Memory B cell (primary cell): ENCODE measurements around the gene PRPF40A.
A peak's percentile ranks its signal among the peaks of the same experiment; 100 is the strongest.
"Not testable (repeated sequence)": the region's sequence is repeated elsewhere in the genome, so short reads cannot be mapped to it uniquely, and the experiment has no call there.

Experiments
- ATAC-seq: fragments of 150-1000 bp; cut with Tn5 transposase; 2 replicates; pipeline ENCODE4 v1.10.0; 2021; ENCODE audit warnings: low read depth, mild to moderate bottlenecking, moderate library complexity
- DNase-seq, 2 donors: peaks; one replicate each; pipeline ENCODE4 v3.0.0; 2022; ENCODE audit warnings: low spot score in 2 of 2
- H3K27ac Mint-ChIP-seq: one replicate; pipeline ENCODE4 v1.8.0; 2022; ENCODE audit warnings: mild to moderate bottlenecking, moderate library complexity, mixed read lengths
- H3K27me3 Mint-ChIP-seq: one replicate; pipeline ENCODE4 v1.8.0; 2022; ENCODE audit warnings: mixed read lengths
- H3K36me3 Mint-ChIP-seq: one replicate; pipeline ENCODE4 v1.8.0; 2022; ENCODE audit warnings: mild to moderate bottlenecking, mixed read lengths
- H3K4me1 Mint-ChIP-seq: one replicate; pipeline ENCODE4 v1.8.0; 2022; ENCODE audit warnings: mixed read lengths
- H3K4me3 Mint-ChIP-seq: one replicate; pipeline ENCODE4 v1.8.0; 2022; ENCODE audit warnings: mild to moderate bottlenecking, moderate library complexity, mixed read lengths
- H3K9me3 Mint-ChIP-seq: one replicate; pipeline ENCODE4 v1.8.0; 2022; ENCODE audit warnings: mixed read lengths

The PRPF40A gene

GRCh38 chr2:152717228-152718075 lies at the start of gene PRPF40A:
Gene PRPF40A, minus strand, starts transcription at chr2:152717461. Its CDS starts 22 bp downstream, at chr2:152717439.
- peaks cover 9% of the 10 kb centered on the region for H3K36me3 Mint-ChIP-seq
- H3K4me3 Mint-ChIP-seq: peak within 1 kb of the TSS; percentile 96
- H3K27ac Mint-ChIP-seq: peak within 1 kb of the TSS; percentile 98
- H3K27me3 Mint-ChIP-seq: no peaks in the 10 kb centered on the region
- DNase-seq (peak; percentile 97 to 99), ATAC-seq (peak; percentile 70)
- H3K9me3 Mint-ChIP-seq: no peaks in the 10 kb centered on the region
- H3K4me1 Mint-ChIP-seq: peaks cover 32% of the 10 kb centered on the region

GRCh38 chr2:152766928-152767327 lies 49.7 kb upstream of the PRPF40A start:
- ATAC-seq: no peak
- H3K4me3 Mint-ChIP-seq: no peak overlapping the region
- peaks cover 2% of the 10 kb centered on the region for H3K9me3 Mint-ChIP-seq
- H3K36me3 Mint-ChIP-seq: peaks cover 9% of the 10 kb centered on the region
- no peaks in the 10 kb centered on the region for H3K27me3 Mint-ChIP-seq
- no peaks in the 10 kb centered on the region for H3K4me1 Mint-ChIP-seq
- DNase-seq: no peak
- H3K27ac Mint-ChIP-seq: no peak overlapping the region

GRCh38 chr2:152763651-152764050 lies 46.4 kb upstream of the PRPF40A start:
- Mint-ChIP-seq H3K9me3 (peaks cover 2% of the 10 kb centered on the region), H3K36me3 (peaks cover 14% of the 10 kb centered on the region), H3K4me3 (no peak overlapping the region), H3K27ac (no peak overlapping the region), H3K27me3 (no peaks in the 10 kb centered on the region), H3K4me1 (no peaks in the 10 kb centered on the region)
- DNase-seq (no peak), ATAC-seq (no peak)

- ATAC-seq, H3K4me1 Mint-ChIP-seq, DNase-seq, H3K4me3 Mint-ChIP-seq, H3K9me3 Mint-ChIP-seq, H3K27me3 Mint-ChIP-seq, H3K27ac Mint-ChIP-seq: not testable (repeated sequence)
- H3K36me3 Mint-ChIP-seq: peaks cover 14% of the 10 kb centered on the region
Observed at GRCh38 chr2:152763208-152763607, 45.9 kb upstream of the PRPF40A start.

- ATAC-seq (no peak), DNase-seq (no peak)
- no peaks in the 10 kb centered on the region for H3K27me3 Mint-ChIP-seq
- no peak overlapping the region for H3K27ac Mint-ChIP-seq
- H3K36me3 Mint-ChIP-seq: peaks cover 14% of the 10 kb centered on the region
- no peaks in the 10 kb centered on the region for H3K4me1 Mint-ChIP-seq
- no peak overlapping the region for H3K4me3 Mint-ChIP-seq
- H3K9me3 Mint-ChIP-seq: no peaks in the 10 kb centered on the region
Observed at GRCh38 chr2:152762202-152762601, 44.9 kb upstream of the PRPF40A start.

GRCh38 chr2:152761214-152761613 lies 44.0 kb upstream of the PRPF40A start:
- no peak for ATAC-seq
- Mint-ChIP-seq H3K9me3 (no peaks in the 10 kb centered on the region), H3K27ac (no peak overlapping the region), H3K4me3 (no peak overlapping the region), H3K36me3 (peaks cover 17% of the 10 kb centered on the region), H3K27me3 (no peaks in the 10 kb centered on the region), H3K4me1 (no peaks in the 10 kb centered on the region)
- DNase-seq: no peak

- ATAC-seq: no peak
- DNase-seq: no peak
- Mint-ChIP-seq H3K36me3 (peaks cover 23% of the 10 kb centered on the region), H3K4me1 (peaks cover 4% of the 10 kb centered on the region), H3K4me3 (no peak overlapping the region), H3K27ac (no peak overlapping the region), H3K27me3 (no peaks in the 10 kb centered on the region), H3K9me3 (no peaks in the 10 kb centered on the region)
Observed at GRCh38 chr2:152759290-152760072, 42.2 kb upstream of the PRPF40A start.

GRCh38 chr2:152755029-152755428 lies 37.8 kb upstream of the PRPF40A start:
- DNase-seq: peak; percentile 23 to 28
- Mint-ChIP-seq H3K4me3 (no peak overlapping the region), H3K4me1 (peaks cover 4% of the 10 kb centered on the region), H3K36me3 (peaks cover 25% of the 10 kb centered on the region), H3K9me3 (no peaks in the 10 kb centered on the region), H3K27me3 (no peaks in the 10 kb centered on the region), H3K27ac (peak overlapping the region; percentile 37)
- peak; percentile 55 for ATAC-seq

GRCh38 chr2:152747751-152748150 lies 30.5 kb upstream of the PRPF40A start:
- peaks cover 23% of the 10 kb centered on the region for H3K36me3 Mint-ChIP-seq
- H3K9me3 Mint-ChIP-seq, H3K27me3 Mint-ChIP-seq, DNase-seq, H3K27ac Mint-ChIP-seq, H3K4me3 Mint-ChIP-seq, H3K4me1 Mint-ChIP-seq, ATAC-seq: not testable (repeated sequence)

- H3K36me3 Mint-ChIP-seq: peaks cover 22% of the 10 kb centered on the region
- H3K9me3 Mint-ChIP-seq: peaks cover 5% of the 10 kb centered on the region
- no peaks in the 10 kb centered on the region for H3K27me3 Mint-ChIP-seq
- ATAC-seq (peak; percentile 53), DNase-seq (no peak)
- no peak overlapping the region for H3K4me3 Mint-ChIP-seq
- no peak overlapping the region for H3K27ac Mint-ChIP-seq
- peaks cover 7% of the 10 kb centered on the region for H3K4me1 Mint-ChIP-seq
Observed at GRCh38 chr2:152743002-152743401, 25.7 kb upstream of the PRPF40A start.

- H3K4me3 Mint-ChIP-seq: no peak overlapping the region
- H3K9me3 Mint-ChIP-seq: peaks cover 5% of the 10 kb centered on the region
- ATAC-seq (peak; percentile 70), DNase-seq (peak in 1 of 2 donors; percentile 29)
- H3K4me1 Mint-ChIP-seq: peaks cover 7% of the 10 kb centered on the region
- H3K36me3 Mint-ChIP-seq: peaks cover 27% of the 10 kb centered on the region
- H3K27ac Mint-ChIP-seq: no peak overlapping the region
- no peaks in the 10 kb centered on the region for H3K27me3 Mint-ChIP-seq
Observed at GRCh38 chr2:152740743-152741328, 23.6 kb upstream of the PRPF40A start.

GRCh38 chr2:152739705-152740104 lies 22.4 kb upstream of the PRPF40A start:
- not testable (repeated sequence) for H3K27me3 Mint-ChIP-seq, H3K4me3 Mint-ChIP-seq, H3K9me3 Mint-ChIP-seq, H3K4me1 Mint-ChIP-seq, ATAC-seq, DNase-seq
- H3K36me3 Mint-ChIP-seq: peaks cover 27% of the 10 kb centered on the region
- H3K27ac Mint-ChIP-seq: peak overlapping the region; percentile 33

GRCh38 chr2:152738438-152738837 lies 21.2 kb upstream of the PRPF40A start:
- no peak overlapping the region for H3K4me3 Mint-ChIP-seq
- DNase-seq (no peak), ATAC-seq (no peak)
- no peaks in the 10 kb centered on the region for H3K27me3 Mint-ChIP-seq
- H3K27ac Mint-ChIP-seq: no peak overlapping the region
- peaks cover 7% of the 10 kb centered on the region for H3K4me1 Mint-ChIP-seq
- peaks cover 5% of the 10 kb centered on the region for H3K9me3 Mint-ChIP-seq
- H3K36me3 Mint-ChIP-seq: peaks cover 29% of the 10 kb centered on the region

- not testable (repeated sequence) for DNase-seq, H3K27ac Mint-ChIP-seq, ATAC-seq, H3K9me3 Mint-ChIP-seq, H3K27me3 Mint-ChIP-seq, H3K4me1 Mint-ChIP-seq, H3K4me3 Mint-ChIP-seq
- H3K36me3 Mint-ChIP-seq: peaks cover 29% of the 10 kb centered on the region
Observed at GRCh38 chr2:152737509-152737908, 20.2 kb upstream of the PRPF40A start.
